Right atrium auricular region (tissue), 2 donors: ENCODE measurements around the gene SEPTIN1. TPM values are rescaled to one million over a fixed set of nuclear protein-coding genes. Genes with fewer than 3 reads are reported as not detected.

Experiments
- DNase-seq: peaks from one replicate; pipeline ENCODE4 v3.0.0-alpha.2; 2019; ENCODE audit warnings: low spot score
- H3K27ac ChIP-seq, 2 donors: fragments of 200-600 bp; sonication (generic); 1 replicate in 1 of 2; 2 replicates in 1 of 2; pipeline ENCODE4 v1.5.1; 2016 to 2019
- H3K27me3 ChIP-seq, 2 donors: fragments of 200-600 bp; sonication (generic); one replicate each; pipeline versions ENCODE4 v1.5.1 to v1.6.0; 2017 to 2019
- H3K36me3 ChIP-seq: fragments of 200-600 bp; sonication (generic); one replicate; pipeline ENCODE4 v1.5.1; 2016
- H3K4me1 ChIP-seq, 2 donors: fragments of 200-600 bp; sonication (generic); one replicate each; pipeline versions ENCODE4 v1.5.1 to v1.6.0; 2017 to 2019
- H3K4me3 ChIP-seq, 2 donors: fragments of 200-600 bp; sonication (generic); 1 replicate in 1 of 2; 2 replicates in 1 of 2; pipeline ENCODE4 v1.5.1; 2017 to 2019; ENCODE audit warnings: mild to moderate bottlenecking in 1 of 2, moderate library complexity in 1 of 2
- H3K9me3 ChIP-seq, 2 donors: fragments of 200-600 bp; sonication (generic); one replicate each; pipeline ENCODE4 v1.5.1; 2019
- CTCF ChIP-seq, 2 donors: fragments of 200-600 bp; sonication (generic); IDR thresholded peaks; one replicate each; pipeline ENCODE4 v1.5.1; 2019; ENCODE audit warnings: antibody characterized with exemption in 2 of 2
- total RNA-seq, 2 donors: library from RNA; depleted of rRNA; stranded (reverse); fragments of >200 nt; gene quantifications; one replicate each; pipeline ENCODE4 v1.1.0, GENCODE V29; 2016

The SEPTIN1 gene
- total RNA-seq, 2 donors from 2014 or later = 0.35 TPM; not detected in 1

- Histone ChIP-seq H3K4me1 (peaks cover 0 to 15% of the 10 kb centered on the region in 2 donors), H3K36me3 (no peaks in the 10 kb centered on the region), H3K27ac (no peak overlapping the region), H3K9me3 (no peaks in the 10 kb centered on the region), H3K4me3 (no peak overlapping the region), H3K27me3 (no peaks in the 10 kb centered on the region)
- TF ChIP-seq CTCF (IDR thresholded peaks at IDR 0.05) = no peak
- DNase-seq = no peak
Observed at GRCh38 chr16:30381291-30382041, 895 bp downstream of the SEPTIN1 start.

GRCh38 chr16:30380803-30381208 is 1.6 kb downstream of the SEPTIN1 start:
- no peak for TF ChIP-seq CTCF (IDR thresholded peaks at IDR 0.05)
- peaks cover 0 to 15% of the 10 kb centered on the region in 2 donors for H3K4me1 ChIP-seq
- no peak overlapping the region for H3K27ac ChIP-seq
- no peak overlapping the region for H3K4me3 ChIP-seq
- no peaks in the 10 kb centered on the region for H3K36me3 ChIP-seq
- no peaks in the 10 kb centered on the region for H3K27me3 ChIP-seq
- DNase-seq = no peak
- H3K9me3 ChIP-seq = no peaks in the 10 kb centered on the region

- Histone ChIP-seq H3K36me3 (no peaks in the 10 kb centered on the region), H3K4me3 (no peak overlapping the region), H3K4me1 (peaks cover 0 to 15% of the 10 kb centered on the region in 2 donors), H3K9me3 (no peaks in the 10 kb centered on the region), H3K27ac (no peak overlapping the region), H3K27me3 (no peaks in the 10 kb centered on the region)
- DNase-seq = no peak
- no peak for TF ChIP-seq CTCF (IDR thresholded peaks at IDR 0.05)
Observed at GRCh38 chr16:30380072-30380802, 2.1 kb downstream of the SEPTIN1 start.

GRCh38 chr16:30379158-30379783 is 3.1 kb downstream of the SEPTIN1 start:
- Histone ChIP-seq H3K27ac (peak overlapping the region; percentile 98 to 100), H3K4me1 (peaks cover 0 to 15% of the 10 kb centered on the region in 2 donors), H3K36me3 (no peaks in the 10 kb centered on the region), H3K9me3 (no peaks in the 10 kb centered on the region), H3K4me3 (peak overlapping the region; percentile 63 to 67), H3K27me3 (no peaks in the 10 kb centered on the region)
- no peak for DNase-seq
- TF ChIP-seq CTCF (IDR thresholded peaks at IDR 0.05) = no peak

GRCh38 chr16:30378236-30379157 is 3.9 kb downstream of the SEPTIN1 start:
- H3K9me3 ChIP-seq = no peaks in the 10 kb centered on the region
- peak overlapping the region; percentile 98 to 100 for H3K27ac ChIP-seq
- TF ChIP-seq CTCF (IDR thresholded peaks at IDR 0.05) = peak in 1 of 2 donors; percentile 28
- H3K4me3 ChIP-seq = peak overlapping the region; percentile 63 to 67
- DNase-seq = peak; percentile 99
- no peaks in the 10 kb centered on the region for H3K27me3 ChIP-seq
- H3K36me3 ChIP-seq = no peaks in the 10 kb centered on the region
- H3K4me1 ChIP-seq = peaks cover 0 to 15% of the 10 kb centered on the region in 2 donors
